Measurements from ENCODE around the gene GPD2.

The GPD2 gene

DNA sequence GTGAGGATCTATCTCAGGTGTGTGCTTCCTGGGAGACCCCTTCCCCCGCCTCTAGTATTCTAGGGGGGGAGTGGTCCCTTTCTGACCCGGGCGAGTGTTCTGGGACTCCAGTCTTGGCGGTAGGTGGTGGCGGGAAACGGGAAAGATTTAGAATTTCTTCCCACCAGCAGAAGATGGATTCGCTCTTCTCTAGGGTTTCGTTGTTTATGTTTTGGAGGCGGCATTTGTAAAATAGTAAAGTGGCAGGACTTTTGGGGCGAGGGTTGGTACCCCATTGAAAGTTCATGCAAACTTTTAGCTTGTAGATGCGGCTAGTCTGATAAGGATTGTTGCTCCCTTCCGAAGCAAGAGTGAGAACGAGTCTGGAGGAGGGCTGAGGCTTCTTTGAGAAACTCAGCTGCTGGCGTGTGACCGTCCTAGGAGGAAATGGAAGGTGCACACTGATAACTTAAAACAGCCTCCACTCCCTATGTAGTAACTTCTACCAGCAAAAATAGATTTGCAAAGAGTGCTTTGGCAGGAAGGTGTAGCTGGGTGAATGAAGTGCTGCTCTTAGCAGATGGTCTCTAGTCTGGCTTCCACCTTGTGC, 412 bp downstream of the GPD2 start:
- peak in 1 of 2 donors; percentile 27 for DNase-seq

DNA sequence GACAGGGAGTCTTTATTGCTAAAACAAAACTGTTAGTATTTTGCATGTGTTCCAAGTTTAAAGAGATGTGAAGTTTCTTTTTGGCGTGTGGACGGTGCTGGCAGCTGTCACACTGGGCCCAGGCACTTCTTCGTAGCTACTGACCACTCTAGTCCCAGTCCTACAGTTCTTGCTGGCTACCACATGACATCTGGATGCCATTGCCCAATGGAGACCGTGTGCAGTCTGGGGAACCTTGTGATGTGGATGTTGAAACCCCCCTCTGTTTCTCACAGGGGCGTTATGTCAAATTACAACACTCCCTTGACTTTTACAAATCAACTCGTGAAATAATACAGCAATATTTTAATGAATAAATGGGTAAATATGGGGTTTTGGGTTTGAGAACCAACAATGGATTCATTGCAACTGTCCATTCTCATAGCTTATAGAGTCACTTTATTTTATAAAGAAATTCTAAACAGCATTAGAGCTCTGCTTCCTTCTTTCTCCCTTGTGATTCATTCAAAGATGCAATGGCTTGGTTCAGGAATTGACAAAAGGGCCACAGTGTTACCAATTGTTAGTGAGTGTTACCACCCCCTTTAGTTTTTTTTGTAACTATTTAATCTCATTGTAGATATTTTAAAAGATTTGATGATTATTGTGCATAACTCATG, 1.2 kb downstream of the GPD2 start:
- DNase-seq: peak in 1 of 2 donors; percentile 21

DNA sequence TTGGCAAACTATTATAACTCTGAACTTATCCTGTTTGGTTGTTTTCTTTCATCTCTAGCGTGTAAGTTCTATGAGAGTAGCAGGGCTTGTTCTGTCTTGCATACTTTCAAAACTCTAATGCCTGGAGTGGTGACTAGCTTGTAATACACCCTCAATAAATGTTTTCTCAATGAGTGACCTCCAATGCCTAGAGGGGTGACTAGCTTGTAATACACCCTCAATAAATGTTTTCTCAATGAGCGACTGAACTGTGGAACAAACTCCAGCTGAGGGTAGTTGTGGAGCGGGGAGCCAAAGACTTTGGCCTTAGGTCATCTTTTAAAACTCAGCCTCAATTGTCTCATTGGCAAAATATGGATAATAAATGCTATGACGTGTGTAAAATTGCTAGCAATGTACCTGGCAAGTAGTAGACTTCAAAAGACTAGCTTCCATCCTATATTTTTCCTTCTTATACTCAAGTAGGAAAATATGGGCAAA, 1.8 kb downstream of the GPD2 start:
- DNase-seq: no peak

DNA sequence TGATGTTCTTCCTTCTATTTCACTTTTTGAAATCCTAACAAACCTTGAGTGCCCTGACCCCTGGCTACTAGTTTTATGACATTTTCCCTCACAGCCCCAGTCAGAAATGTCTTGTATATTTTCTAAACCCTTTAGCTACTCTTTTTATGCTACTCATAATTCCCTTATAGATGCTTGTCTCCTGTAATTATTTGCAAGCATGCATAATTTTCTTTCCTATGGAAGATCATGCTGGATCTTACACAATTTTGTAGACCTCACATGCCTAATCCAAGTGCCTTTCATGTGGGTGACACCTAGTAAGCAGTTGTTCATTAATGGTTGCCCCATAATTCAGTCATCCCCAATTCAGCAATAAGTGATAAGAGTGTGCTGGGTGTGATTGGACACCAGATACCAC, 6.9 kb downstream of the GPD2 start:
- no peak for DNase-seq

DNA sequence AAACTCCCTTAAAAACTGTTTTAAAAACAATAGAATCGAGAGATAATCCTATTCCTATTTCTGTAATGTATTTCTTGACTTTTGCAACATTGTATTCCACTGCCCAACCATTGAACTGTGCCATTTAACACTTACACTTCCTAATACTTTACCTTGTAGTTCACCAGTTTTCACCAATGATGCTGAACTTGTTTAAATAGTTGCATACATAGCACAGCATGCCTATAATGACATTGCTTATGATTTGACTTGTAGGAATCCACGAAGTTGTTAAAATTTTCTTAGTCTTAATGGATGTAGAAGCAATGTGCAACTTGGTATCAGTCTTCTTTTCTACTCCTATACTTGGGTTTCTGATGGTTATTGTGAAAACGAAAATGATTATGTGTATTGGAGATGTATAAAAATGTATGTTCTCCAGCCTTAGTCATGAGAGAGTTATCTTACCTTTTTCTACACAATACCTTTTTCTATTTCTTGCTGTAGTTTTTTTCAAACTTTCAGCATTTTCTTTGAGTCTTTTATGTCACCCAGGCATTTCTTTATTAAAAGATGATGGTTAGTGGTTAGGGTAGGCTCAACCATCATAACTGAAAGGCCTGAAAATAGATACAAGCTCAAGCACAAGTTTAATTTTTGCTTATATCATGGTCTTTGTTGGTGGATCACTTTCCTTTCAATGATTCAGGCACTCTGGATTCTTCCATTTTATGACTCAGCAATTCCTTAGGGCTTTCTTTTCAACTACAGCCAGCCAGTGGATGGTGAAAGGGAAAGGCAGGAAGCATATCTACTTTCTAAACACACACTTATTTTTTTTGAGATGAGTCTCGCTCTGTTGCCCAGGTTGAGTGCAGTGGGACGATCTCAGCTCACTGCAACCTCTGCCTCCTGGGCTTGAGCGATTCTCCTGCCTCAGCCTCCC, 9.4 kb downstream of the GPD2 start:
- DNase-seq: no peak

DNA sequence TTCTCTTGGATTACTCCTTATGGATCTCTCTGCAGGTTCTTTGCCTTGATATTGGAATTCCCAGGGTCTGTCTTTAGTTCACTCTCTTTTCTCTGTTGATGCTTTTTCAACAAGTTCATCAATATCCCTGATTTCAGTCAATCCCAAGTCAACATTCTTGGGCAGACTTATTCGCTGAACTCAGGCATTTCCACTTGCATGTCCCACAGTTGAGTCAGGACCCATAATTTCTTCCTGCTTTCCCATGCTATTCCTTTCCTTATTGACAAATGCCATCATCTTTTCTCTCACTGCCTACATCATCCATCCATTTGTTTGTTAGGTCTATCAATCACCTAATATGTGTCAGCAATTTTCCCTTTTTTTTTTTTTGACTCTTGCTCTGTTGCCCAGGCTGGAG, 11.6 kb downstream of the GPD2 start:
- no peak for DNase-seq

DNA sequence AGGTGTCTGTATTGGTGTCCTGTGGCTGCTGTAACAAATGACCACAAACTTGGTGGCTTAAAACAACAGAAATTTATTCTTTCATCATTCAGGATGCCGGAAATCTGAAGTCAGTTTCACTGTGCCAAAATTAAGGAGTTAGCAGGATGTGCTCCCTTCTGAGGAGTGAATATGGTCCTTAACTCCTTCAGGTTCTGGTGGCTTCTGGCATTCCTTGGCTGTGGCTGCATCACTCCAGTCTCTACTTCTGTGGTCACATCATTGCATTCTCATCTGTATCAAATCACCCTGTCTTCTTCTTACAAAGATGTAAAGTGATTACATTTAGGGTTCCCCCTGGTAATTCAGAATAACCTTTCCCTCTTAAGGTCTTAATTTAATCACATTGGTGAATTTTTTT, 12.6 kb downstream of the GPD2 start:
- no peak for DNase-seq

DNA sequence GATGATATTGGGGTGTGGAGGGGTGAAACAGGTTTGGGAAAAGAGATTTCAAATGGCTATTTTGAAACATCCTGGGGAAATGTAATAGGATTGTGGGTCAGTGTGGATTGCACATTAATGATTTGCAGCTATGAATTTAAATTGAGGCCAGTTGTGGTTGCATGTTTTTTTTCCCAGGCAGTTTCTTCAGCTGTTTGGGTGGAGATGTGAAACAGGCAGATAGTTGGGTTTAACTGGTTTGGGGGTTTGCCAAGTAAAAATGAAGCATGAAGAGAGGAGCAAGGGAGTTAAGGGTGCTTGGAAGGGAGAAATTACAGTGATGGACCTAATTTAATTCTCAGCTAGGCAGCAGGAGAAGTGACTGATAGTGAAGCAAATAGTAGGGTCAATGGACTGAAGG, 16.8 kb downstream of the GPD2 start:
- no peak for DNase-seq

DNA sequence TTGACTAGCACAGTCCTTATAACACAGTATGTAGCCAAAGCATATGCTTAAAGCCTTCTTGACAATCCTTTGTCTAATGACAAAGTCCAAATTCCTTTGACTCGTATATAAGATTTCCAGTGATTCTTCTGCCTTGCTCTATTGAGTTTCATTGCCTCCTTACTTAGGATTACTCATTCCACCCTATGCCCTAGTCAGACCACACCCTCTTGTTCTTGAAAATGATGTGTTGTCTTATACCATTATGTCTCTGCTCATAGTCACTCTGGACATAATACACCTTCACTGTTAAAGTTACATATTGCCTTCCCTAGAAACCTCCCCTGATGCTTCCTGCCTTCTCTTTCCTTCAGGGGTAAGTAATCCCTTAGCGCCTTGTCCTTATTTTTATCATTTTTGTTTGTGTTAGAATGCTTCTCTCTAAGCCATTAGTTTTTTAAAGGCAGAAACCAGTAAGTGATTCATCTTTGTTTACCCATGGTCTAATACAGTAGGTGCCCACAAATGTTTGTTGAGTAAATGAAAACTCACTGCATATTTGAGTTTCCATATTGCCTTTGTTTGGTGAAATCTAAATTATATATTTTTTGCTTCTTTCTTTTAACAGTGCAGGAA, 19.3 kb downstream of the GPD2 start:
- no peak for DNase-seq

DNA sequence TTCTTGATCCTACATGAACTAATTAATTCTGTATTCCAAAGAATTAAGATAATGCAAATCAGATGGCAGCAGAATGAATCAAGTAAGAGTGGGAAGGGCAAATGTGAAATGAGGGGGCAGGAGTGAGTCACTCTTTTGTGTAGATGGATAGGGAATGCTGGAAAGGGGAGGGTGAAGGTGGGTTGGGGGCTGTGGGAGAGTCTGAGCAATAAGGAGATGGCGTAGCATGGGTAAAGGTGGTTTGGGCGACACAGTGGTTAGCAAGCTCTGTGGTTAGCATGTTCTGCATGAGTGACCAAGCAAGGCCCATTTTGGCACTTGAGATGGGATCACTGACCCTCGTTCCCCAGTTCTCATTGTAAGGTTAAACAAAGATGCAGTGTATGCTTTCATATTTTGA, 20.4 kb downstream of the GPD2 start:
- no peak for DNase-seq

DNA sequence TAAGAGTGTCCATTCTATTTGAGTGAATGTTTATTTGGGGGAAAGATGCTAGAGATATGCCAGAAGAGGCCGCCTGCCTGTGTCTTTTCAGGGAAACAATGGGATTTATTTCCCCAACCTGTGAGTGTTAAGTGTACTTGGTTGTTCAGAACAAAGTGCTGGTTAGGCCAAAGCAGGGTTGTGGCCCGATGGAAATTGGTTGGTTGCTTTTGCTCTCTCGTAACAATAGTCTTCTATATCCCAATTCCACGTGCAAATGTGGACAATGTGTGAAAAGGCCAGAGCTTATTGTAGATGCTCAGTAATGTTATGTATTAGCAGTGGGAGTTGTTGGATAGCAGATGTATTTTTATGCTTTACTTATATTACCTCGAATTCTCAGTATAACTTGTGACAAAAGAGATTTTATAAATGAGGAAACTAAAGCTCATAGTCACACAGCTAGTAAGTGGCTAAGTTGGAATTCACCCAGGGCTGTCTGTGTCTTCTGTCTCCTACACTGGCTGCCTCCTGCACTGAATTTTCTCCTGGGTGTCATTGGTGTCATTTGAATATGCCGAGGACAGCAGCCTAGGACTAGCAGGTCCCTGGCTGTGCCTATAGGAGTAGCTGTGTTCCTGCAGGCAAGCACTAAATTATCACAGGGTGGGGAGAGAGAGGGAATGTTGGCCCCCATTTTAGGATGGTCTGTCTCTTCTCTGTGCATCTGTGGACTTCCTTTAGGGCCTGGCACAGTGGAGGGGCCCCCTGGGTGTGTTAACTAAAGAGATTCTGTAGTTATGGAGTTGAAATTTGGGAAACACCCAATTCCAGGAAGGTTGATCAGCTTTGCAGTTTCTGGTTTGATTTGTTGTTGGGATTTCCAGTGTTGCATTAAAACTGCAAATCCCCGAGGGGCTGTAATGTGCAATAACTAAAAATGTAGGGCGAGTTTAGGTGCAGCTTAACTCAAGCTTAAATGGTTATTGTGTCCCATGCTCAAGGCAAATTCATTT, 21.6 kb downstream of the GPD2 start:
- DNase-seq: no peak

DNA sequence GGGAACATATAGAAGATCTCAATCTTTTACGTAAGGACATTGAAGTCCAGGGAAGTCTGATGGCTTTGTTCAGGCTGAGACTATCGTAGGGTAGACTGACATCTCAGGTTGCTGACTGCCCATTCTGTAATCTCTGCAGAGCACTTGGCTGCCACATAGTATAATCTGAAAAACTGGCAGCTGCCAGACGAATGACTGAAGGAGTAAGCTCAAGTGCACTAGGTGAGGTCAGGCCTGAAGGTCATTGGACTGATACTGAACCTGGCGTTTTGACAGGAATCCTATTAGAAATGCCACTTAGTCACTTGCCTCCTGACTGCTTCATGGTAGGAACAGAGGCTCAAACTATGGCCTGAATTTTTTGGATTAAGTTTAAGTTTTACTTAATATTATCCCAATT, 23.5 kb downstream of the GPD2 start:
- DNase-seq: no peak

DNA sequence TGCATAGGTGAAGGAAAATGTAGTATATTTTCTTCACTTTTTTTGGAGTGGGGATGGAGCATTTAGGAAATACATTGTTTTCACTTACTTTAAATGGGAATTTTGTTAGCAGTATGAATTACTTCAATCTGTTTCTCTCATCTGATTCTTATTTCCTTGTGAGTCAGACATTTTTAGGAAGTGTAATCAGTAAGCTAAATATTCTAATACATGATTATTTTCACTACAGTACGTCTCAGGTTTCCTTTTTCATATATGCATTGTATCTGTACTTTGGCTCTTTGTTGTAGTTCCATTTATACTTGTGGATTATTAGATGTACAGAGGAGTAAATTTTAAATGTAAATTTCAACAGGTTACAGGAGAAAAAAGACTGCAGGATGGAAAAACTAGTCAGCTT, 27.9 kb downstream of the GPD2 start:
- no peak for DNase-seq

DNA sequence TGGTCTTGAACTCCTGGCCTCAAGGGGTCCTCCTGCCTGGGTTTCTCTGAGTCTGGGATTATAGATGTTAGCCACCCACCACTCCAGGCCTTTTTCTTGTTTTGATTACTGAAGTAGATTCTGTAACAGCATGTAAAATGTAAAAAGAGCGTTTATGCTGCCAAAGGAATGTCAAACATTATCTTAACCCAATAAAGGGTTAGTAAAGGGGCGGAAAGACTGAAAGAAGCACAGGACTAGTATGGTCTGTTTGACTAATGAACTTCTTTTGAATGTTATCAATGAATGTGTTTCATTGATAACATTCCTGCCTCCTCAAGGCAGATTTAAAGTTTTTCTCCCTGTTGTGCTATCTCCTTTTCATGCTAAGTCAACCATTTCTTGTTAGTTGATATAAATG, 29.4 kb downstream of the GPD2 start:
- DNase-seq: no peak

DNA sequence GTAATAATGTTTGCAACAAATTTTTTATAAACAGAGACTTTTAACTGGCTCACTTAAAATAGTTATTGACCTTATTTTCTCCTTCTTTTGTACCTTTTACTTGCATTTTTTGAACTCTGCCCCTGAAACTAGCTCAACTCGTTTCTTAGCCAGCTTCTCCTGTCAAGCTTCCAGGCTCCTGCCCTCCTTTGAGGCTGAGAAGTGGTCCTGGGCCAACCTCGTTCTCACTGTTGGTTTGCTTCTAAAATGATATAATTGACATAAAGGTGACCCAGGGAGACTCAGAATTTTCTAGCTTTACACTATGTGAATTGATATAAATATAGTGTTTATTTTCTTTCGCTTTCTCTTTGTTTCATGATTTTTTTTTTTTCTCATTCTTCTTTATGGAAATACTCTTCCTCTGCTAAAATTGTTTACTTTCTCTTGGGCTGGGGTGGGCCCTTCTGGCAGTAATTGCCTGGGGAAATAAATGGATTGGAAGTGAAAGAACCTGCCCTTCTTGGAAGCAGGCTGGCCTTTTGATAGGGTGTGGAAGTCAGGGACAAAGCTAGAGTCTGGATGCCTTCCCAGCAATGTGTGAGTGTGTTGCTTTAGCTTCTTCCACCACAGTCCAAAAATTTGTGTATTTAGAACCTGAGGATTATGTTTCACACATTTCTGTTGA, 30.7 kb downstream of the GPD2 start:
- no peak for DNase-seq

DNA sequence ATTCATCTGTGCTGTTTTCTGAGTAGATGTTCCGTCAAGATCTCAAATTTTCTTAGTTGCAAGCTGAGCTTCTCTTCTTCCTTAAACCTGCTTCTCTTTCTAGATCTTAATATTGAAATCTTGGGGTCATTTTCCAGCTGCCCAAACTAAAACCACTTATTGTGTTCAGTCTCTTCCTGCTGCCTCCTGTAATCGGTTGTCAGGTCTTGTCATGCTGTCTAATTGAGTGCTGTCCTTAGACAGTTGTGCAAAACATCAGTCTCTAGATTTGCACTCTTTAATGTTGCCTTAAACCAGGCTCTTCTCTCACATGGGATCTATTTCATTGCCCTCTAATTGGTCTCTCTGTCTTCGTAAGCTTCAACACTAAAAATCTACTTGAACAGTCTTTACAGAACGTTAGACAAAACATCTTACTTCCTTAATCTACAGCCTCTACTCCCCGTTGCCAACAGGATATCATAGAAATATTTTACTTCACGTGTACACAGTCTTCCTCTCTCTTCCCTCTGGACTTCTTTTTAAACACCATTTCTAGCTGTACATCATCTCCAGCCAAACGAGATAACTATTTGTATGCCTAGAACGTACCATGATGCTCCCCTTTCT, 34.9 kb downstream of the GPD2 start:
- no peak for DNase-seq

DNA sequence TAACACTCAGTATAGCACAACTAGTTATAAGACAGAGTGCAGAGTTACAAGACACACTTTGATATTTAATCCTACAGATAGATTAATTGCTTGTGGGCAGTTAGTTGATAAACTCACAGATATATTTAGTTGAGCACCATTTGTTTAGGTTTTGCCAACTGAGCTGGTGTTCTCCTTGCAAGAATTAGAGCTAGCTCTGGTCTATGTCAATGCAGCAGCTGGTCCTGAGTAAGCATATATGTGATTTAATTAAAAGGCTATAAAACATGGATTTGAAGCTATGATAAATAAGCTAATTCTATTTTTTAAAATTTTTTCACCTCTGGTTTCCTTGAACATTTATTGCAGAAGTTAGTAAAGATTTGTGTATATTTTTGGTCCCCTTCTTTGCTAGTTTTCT, 35.6 kb downstream of the GPD2 start:
- DNase-seq: no peak

DNA sequence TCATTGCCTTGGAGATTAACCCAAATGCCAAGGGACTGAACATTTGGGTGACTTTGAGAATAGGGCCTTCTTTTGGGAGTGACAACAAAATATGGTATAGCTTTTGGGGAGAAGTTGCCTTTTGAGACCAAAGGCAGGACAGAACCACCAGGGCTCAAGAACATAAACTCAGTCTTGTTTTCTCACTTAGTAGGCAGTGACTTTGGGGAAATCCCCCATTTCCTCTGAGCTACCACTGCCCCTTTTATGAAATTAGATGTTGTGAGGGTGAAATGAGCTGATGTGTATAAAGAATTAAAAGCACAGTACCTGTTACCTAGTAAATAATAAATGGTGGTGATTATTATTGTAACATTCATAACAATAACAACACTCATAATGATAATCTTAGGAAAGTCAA, 36.5 kb downstream of the GPD2 start:
- DNase-seq: peak in 1 of 2 donors; percentile 39

DNA sequence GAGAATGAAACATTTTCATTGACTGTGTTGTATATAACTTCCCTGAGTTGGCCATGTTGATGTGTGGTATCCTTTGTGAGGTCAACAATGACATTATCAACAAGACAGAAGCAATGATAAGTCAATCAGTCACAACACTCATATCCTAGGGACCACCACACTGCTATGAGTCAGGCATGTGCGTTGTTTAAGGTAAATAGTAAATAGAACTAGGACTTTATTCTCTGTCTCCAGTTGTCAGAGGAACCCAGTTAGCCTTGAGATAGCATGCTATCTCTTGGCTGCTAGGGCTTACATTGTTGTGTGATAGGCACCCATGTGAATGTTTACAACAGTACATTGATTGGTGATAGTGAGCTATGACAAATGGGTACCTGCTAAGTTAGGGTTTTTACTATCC, 37.3 kb downstream of the GPD2 start:
- DNase-seq: no peak

DNA sequence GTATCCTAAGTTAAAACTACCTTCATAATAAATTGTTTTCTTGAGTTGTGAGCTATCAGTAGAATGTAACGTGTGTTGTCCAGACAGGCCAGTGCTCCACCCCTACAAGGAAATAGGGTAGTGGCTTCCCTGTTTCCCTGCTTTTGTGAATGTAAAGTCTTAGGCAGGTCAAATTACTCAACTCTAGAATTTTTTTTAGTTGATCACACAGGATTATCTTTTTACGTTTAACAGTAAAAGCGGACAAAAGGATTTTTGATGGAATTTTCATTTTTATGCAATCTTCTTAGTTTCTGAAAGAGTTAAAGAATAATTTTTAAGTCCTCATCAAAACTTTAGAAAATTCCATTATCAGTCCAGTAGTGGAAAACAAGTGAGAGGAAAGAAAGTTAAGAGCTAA, 38.2 kb downstream of the GPD2 start:
- DNase-seq: no peak
